ENCODE measurements around the gene MACROD2.

The MACROD2 gene

GRCh38 chr20:15564981-15565380 lies 1569.7 kb downstream of the MACROD2 start:
- no peak for DNase-seq (ENCODE audit: low read depth, low spot score)

GRCh38 chr20:15565786-15566185 lies 1570.5 kb downstream of the MACROD2 start:
- DNase-seq (ENCODE audit: low read depth, low spot score): no peak

GRCh38 chr20:15567219-15567618 lies 1571.9 kb downstream of the MACROD2 start:
- no peak for DNase-seq (ENCODE audit: low read depth, low spot score)

- DNase-seq (ENCODE audit: low read depth, low spot score): no peak
Observed at GRCh38 chr20:15570156-15570555, 1574.8 kb downstream of the MACROD2 start.

GRCh38 chr20:15571056-15571455 lies 1575.7 kb downstream of the MACROD2 start:
- DNase-seq (ENCODE audit: low read depth, low spot score): no peak

GRCh38 chr20:15575255-15575654 lies 1579.9 kb downstream of the MACROD2 start:
- no peak for DNase-seq (ENCODE audit: low read depth, low spot score)

- no peak for DNase-seq (ENCODE audit: low read depth, low spot score)
Observed at GRCh38 chr20:15576411-15576810, 1581.1 kb downstream of the MACROD2 start.

GRCh38 chr20:15578113-15578512 lies 1582.8 kb downstream of the MACROD2 start:
- no peak for DNase-seq (ENCODE audit: low read depth, low spot score)

- DNase-seq (ENCODE audit: low read depth, low spot score): no peak
Observed at GRCh38 chr20:15579688-15580087, 1584.4 kb downstream of the MACROD2 start.

- DNase-seq (ENCODE audit: low read depth, low spot score): no peak
Observed at GRCh38 chr20:15582146-15582760, 1586.9 kb downstream of the MACROD2 start.

GRCh38 chr20:15584507-15584906 lies 1589.2 kb downstream of the MACROD2 start:
- no peak for DNase-seq (ENCODE audit: low read depth, low spot score)

- DNase-seq (ENCODE audit: low read depth, low spot score): no peak
Observed at GRCh38 chr20:15593081-15593480, 1597.8 kb downstream of the MACROD2 start.

- no peak for DNase-seq (ENCODE audit: low read depth, low spot score)
Observed at GRCh38 chr20:15594158-15594695, 1598.9 kb downstream of the MACROD2 start.

- no peak for DNase-seq (ENCODE audit: low read depth, low spot score)
Observed at GRCh38 chr20:15596220-15596890, 1601.0 kb downstream of the MACROD2 start.

GRCh38 chr20:15597306-15597705 lies 1602.0 kb downstream of the MACROD2 start:
- DNase-seq (ENCODE audit: low read depth, low spot score): no peak

- DNase-seq (ENCODE audit: low read depth, low spot score): no peak
Observed at GRCh38 chr20:15599961-15600360, 1604.6 kb downstream of the MACROD2 start.

GRCh38 chr20:15600565-15600964 lies 1605.2 kb downstream of the MACROD2 start:
- DNase-seq (ENCODE audit: low read depth, low spot score): no peak

- DNase-seq (ENCODE audit: low read depth, low spot score): no peak
Observed at GRCh38 chr20:15603506-15603905, 1608.2 kb downstream of the MACROD2 start.

- DNase-seq (ENCODE audit: low read depth, low spot score): no peak
Observed at GRCh38 chr20:15603978-15604805, 1608.9 kb downstream of the MACROD2 start.

GRCh38 chr20:15609921-15610320 lies 1614.6 kb downstream of the MACROD2 start:
- DNase-seq (ENCODE audit: low read depth, low spot score): no peak

- no peak for DNase-seq (ENCODE audit: low read depth, low spot score)
Observed at GRCh38 chr20:15610787-15611186, 1615.5 kb downstream of the MACROD2 start.

GRCh38 chr20:15611541-15611940 lies 1616.2 kb downstream of the MACROD2 start:
- DNase-seq (ENCODE audit: low read depth, low spot score): no peak
